SK-N-MC (cell line): ENCODE results near the gene MRNIP.

Source experiments
- FOXP2 ChIP-seq: optimal IDR thresholded peaks from 2 replicates; pipeline ENCODE3; 2011; ENCODE audit warnings: mild to moderate bottlenecking, moderate library complexity; ENCODE audit not compliant: insufficient read depth; ENCODE audit errors: extremely low read length, control extremely low read depth
- POLR2AphosphoS5 ChIP-seq: IDR thresholded peaks from 2 replicates; pipeline ENCODE4 v1.6.1; 2012; ENCODE audit warnings: mild to moderate bottlenecking, low read depth, low read length, borderline replicate concordance

- TF ChIP-seq POLR2AphosphoS5 (no peak), FOXP2 (no peak)
Measured at GRCh38 chr5:179840766-179841165, 17.9 kb downstream of the MRNIP start.
